Body of pancreas (tissue), 4 donors: ENCODE results near the gene CCDC12. TPM values are rescaled to one million over a fixed set of nuclear protein-coding genes. Genes with fewer than 3 reads are reported as not detected.

ENCODE experiments used
- ATAC-seq: fragments of 150-250 bp; one replicate; pipeline ENCODE4 v1.9.1; 2016
- DNase-seq, 4 donors: peaks; one replicate each; pipeline ENCODE4 v3.0.0-alpha.2; 2019
- H3K27ac ChIP-seq, 4 donors: fragments of 200-600 bp; sonication (generic); 1 replicate in 3 of 4; 2 replicates in 1 of 4; pipeline versions ENCODE4 v1.5.1 to v1.6.1; 2016 to 2019; ENCODE audit warnings: mild to moderate bottlenecking in 1 of 4, mixed read lengths in 1 of 4, moderate library complexity in 1 of 4
- H3K27me3 ChIP-seq, 2 donors: fragments of 200-600 bp; sonication (generic); one replicate each; pipeline ENCODE4 v1.6.0; 2016; ENCODE audit warnings: mild to moderate bottlenecking in 1 of 2
- H3K36me3 ChIP-seq, 2 donors: fragments of 200-600 bp; sonication (generic); replicated peaks in 1 of 2; 2 replicates each; pipeline ENCODE4 v1.5.1; 2016; ENCODE audit warnings: low read depth in 2 of 2; ENCODE audit not compliant: insufficient read depth in 1 of 2
- H3K4me1 ChIP-seq: fragments of 200-600 bp; sonication (generic); one replicate; pipeline ENCODE4 v1.6.0; 2016
- H3K4me3 ChIP-seq, 2 donors: fragments of 200-600 bp; sonication (generic); 1 replicate in 1 of 2; 2 replicates in 1 of 2; pipeline ENCODE4 v1.5.1; 2016 to 2019
- H3K9me3 ChIP-seq, 3 donors: fragments of 200-600 bp; sonication (generic); 1 replicate in 2 of 3; 2 replicates in 1 of 3; pipeline ENCODE4 v1.5.1; 2016
- POLR2A ChIP-seq, 3 donors: fragments of 450-650 bp; IDR thresholded peaks; one replicate each; pipeline ENCODE4 v1.6.1; 2016; ENCODE audit warnings: antibody characterized with exemption in 3 of 3, mild to moderate bottlenecking in 2 of 3
- WGBS, 2 donors: methylation state at CpG; one replicate each; pipeline ENCODE4 v1.1.5; 2017; 5-methylcytosine and 5-hydroxymethylcytosine counted together
- intact Hi-C: fragments of 100-400 bp; cut with DNase I; formaldehyde crosslinking; loops from one replicate; pipeline ENCODE4 v1.15.1; 2023
- total RNA-seq, 2 donors: library from RNA; depleted of rRNA; stranded (reverse); fragments of >200 nt; gene quantifications; one replicate each; pipeline ENCODE4 v1.1.0, GENCODE V29; 2016
- TF ChIP-seq, protein P1 (sequence below), 7 experiments: fragments of 450-650 bp in 4 of 7; fragments of 200-600 bp in 3 of 7; sonication (generic) in 3 of 7; IDR thresholded peaks; one replicate each; pipeline ENCODE4 v1.5.1; 2016 to 2019; ENCODE audit warnings: antibody characterized with exemption in 7 of 7

The CCDC12 gene
- total RNA-seq, 2 donors from 2014 or later, result 25.4 to 67.2 TPM

DNA sequence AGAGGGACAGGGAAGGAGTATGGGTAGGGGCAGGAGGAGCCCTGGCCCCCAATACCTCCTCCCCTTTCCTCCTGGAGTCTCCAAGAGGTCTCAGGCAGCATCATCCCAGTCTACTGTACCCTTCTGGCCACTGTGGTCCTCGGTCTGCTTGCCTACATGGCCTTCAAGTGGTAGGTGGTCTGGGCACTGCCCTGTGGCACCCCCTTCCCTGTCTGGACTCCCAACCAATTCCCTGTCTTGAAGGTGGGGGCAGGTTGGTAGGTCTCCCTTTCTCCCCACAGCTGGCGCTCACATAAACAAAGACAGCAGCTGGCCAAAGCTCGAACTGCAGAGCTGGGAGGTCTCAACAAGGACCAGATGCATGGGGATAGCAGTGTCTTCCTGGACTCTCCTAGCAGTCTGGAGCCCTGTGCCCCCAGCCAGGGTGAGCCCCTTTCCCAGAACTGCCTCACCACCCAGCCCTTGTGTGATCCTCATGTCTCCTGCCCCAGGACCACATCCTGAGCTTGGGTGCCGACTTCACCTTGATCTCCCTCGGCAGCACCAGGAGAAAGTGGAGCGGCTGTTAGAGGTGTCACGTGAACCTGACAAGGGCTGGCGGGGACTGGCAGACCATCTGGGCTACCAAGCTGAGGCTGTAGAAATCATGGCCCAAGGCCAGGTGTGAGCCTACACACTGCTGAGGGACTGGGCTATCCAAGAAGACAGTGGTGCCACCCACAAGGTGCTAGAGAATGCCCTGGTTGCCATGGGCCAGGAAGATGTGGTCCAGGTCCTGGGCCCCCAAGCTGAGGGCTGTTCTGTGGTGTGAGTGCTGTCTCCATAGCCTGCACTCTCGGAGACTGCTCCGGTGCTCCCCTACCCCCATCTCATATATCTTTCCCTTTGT is 36.0 kb upstream of the CCDC12 start:
- Histone ChIP-seq H3K27me3 (no peaks in the 10 kb centered on the region), H3K4me3 (no peak overlapping the region), H3K9me3 (no peaks in the 10 kb centered on the region), H3K27ac (peak overlapping the region in 1 of 4 donors; percentile 14), H3K4me1 (peaks cover 31% of the 10 kb centered on the region), H3K36me3 (peaks cover 0 to 2% of the 10 kb centered on the region in 2 donors)
- TF ChIP-seq, protein P1, sequence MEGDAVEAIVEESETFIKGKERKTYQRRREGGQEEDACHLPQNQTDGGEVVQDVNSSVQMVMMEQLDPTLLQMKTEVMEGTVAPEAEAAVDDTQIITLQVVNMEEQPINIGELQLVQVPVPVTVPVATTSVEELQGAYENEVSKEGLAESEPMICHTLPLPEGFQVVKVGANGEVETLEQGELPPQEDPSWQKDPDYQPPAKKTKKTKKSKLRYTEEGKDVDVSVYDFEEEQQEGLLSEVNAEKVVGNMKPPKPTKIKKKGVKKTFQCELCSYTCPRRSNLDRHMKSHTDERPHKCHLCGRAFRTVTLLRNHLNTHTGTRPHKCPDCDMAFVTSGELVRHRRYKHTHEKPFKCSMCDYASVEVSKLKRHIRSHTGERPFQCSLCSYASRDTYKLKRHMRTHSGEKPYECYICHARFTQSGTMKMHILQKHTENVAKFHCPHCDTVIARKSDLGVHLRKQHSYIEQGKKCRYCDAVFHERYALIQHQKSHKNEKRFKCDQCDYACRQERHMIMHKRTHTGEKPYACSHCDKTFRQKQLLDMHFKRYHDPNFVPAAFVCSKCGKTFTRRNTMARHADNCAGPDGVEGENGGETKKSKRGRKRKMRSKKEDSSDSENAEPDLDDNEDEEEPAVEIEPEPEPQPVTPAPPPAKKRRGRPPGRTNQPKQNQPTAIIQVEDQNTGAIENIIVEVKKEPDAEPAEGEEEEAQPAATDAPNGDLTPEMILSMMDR (IDR thresholded peaks at IDR 0.05), result no peak
- TF ChIP-seq POLR2A (IDR thresholded peaks at IDR 0.05), result no peak
- DNase-seq, result peak in 3 of 4 donors; percentile 46 to 62 (median 57)
- WGBS, 2 donors, result 84 to 95% methylated on average over 4 to 10 of the region's 10 CpGs
- intact Hi-C loops, result no loop called here
- no peak for ATAC-seq

GRCh38 chr3:47011371-47011770 is 34.8 kb upstream of the CCDC12 start:
- H3K4me1 ChIP-seq, result peaks cover 31% of the 10 kb centered on the region
- no peaks in the 10 kb centered on the region for H3K9me3 ChIP-seq
- no peaks in the 10 kb centered on the region for H3K27me3 ChIP-seq
- WGBS, 2 donors, result 69 to 85% methylated on average over 5 to 6 of the region's 6 CpGs
- H3K27ac ChIP-seq, result no peak overlapping the region
- no peak for TF ChIP-seq POLR2A (IDR thresholded peaks at IDR 0.05)
- TF ChIP-seq, protein P1 (IDR thresholded peaks at IDR 0.05), result no peak
- no peak overlapping the region for H3K4me3 ChIP-seq
- no peaks in the 10 kb centered on the region for H3K36me3 ChIP-seq
- no peak for DNase-seq
- intact Hi-C loops, result no loop called here
- ATAC-seq, result no peak

DNA sequence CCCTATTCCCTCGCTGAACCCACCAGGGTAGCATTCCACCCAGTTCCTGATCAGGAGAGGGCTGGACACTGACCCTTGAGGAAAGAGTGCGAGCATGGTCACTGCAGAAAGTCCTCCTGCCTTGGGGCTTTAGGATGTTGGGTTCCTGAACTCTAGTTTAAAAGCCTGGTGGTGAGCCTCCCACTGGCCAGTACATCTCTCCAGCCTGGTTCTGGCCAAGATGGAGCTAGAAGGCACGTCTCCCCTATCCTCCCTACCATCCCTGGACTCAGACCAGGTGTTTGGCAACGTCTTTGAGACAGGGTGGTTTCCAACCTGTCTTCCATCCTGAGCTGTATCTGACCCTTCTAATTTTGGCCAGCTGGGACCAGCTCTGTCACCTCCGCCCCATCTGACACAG is 34.4 kb upstream of the CCDC12 start:
- intact Hi-C loops, result no loop called here
- H3K36me3 ChIP-seq, result peaks cover 2 to 3% of the 10 kb centered on the region in 2 donors
- no peaks in the 10 kb centered on the region for H3K9me3 ChIP-seq
- 79% methylated on average over 5 of the region's 5 CpGs for WGBS, 2 donors
- peaks cover 31% of the 10 kb centered on the region for H3K4me1 ChIP-seq
- no peak overlapping the region for H3K4me3 ChIP-seq
- ATAC-seq (no peak), DNase-seq (no peak)
- H3K27me3 ChIP-seq, result no peaks in the 10 kb centered on the region
- H3K27ac ChIP-seq, result no peak overlapping the region
- TF ChIP-seq POLR2A (IDR thresholded peaks at IDR 0.05), result no peak
- TF ChIP-seq, protein P1 (IDR thresholded peaks at IDR 0.05), result no peak

GRCh38 chr3:47010111-47010712 is 33.7 kb upstream of the CCDC12 start:
- intact Hi-C loops, result no loop called here
- H3K27me3 ChIP-seq, result no peaks in the 10 kb centered on the region
- DNase-seq (peak in 1 of 4 donors; percentile 17), ATAC-seq (no peak)
- no peak overlapping the region for H3K4me3 ChIP-seq
- no peak for TF ChIP-seq POLR2A (IDR thresholded peaks at IDR 0.05)
- TF ChIP-seq, protein P1 (IDR thresholded peaks at IDR 0.05), result no peak
- peaks cover 2 to 4% of the 10 kb centered on the region in 2 donors for H3K36me3 ChIP-seq
- peak overlapping the region; percentile 28 to 74 (median 59) for H3K27ac ChIP-seq
- H3K4me1 ChIP-seq, result peaks cover 27% of the 10 kb centered on the region
- 83 to 85% methylated on average over 6 to 23 of the region's 23 CpGs for WGBS, 2 donors
- H3K9me3 ChIP-seq, result no peaks in the 10 kb centered on the region
